ENCODE data around the gene PIMREG.

- no peak for TF ChIP-seq CTCF (IDR thresholded peaks at IDR 0.05; ENCODE audit: low read length)
- no peak for TF ChIP-seq EZH2 (IDR thresholded peaks at IDR 0.05; ENCODE audit: borderline replicate concordance, low read length)
Observed at GRCh38 chr17:6450926-6451832, 6.9 kb downstream of the PIMREG start.

All from OCI-LY1 (cell line).